GM12891 (cell line): ENCODE data around the gene LAGE3.

ENCODE experiments used
- POLR2A ChIP-seq: IDR thresholded peaks from 2 replicates; pipeline ENCODE4 v1.6.1; 2011; ENCODE audit warnings: low read depth, low read length, control low read depth
- POLR2AphosphoS5 ChIP-seq: IDR thresholded peaks from 2 replicates; pipeline ENCODE4 v1.6.1; 2011; ENCODE audit warnings: low read depth, low read length, control low read depth

DNA sequence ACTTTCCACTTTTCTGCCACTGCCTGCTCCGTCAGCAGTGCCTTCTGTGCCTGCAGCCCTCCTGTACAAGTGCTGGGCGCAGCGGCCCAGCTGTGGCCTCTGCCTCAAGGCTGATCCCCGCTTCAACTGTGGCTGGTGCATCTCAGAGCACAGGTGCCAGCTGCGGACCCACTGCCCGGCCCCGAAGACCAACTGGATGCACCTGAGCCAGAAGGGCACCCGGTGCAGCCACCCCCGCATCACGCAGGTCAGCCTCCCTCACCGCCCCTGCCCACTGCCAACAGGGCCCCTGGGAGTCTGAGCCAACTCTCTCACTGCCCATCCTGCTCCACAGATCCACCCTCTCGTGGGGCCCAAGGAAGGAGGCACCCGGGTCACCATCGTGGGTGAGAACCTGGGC, 13.5 kb downstream of the LAGE3 start:
- TF ChIP-seq POLR2A (no peak), POLR2AphosphoS5 (no peak)
